HEK293 (cell line): ENCODE data around the gene ANKZF1.

Experiments
- CTCF ChIA-PET: fragments of 350-600 bp; formaldehyde crosslinking; extraction: SDS; loops from one replicate; lab custom pipeline; 2021; ENCODE audit warnings: antibody characterized with exemption; lab: Yijun Ruan, JAX
- POLR2A ChIA-PET: fragments of 300-600 bp; formaldehyde crosslinking; extraction: SDS; loops from one replicate; lab custom pipeline; 2020; ENCODE audit warnings: antibody characterized with exemption, inconsistent platforms; lab: Yijun Ruan, JAX
- H3K27ac ChIP-seq: fragments of 200-500 bp; sonication (Bioruptor generic); 2 replicates; pipeline ENCODE4 v1.5.1; 2014; ENCODE audit warnings: low read depth, low read length, control low read depth, inconsistent platforms; ENCODE audit errors: extremely low read depth
- H3K36me3 ChIP-seq, 2 experiments: fragments of 200-500 bp in 1 of 2; sonication (Bioruptor generic) in 1 of 2; 1 replicate in 1 of 2; 2 replicates in 1 of 2; pipeline ENCODE4 v1.5.1; 2014 to 2017; ENCODE audit warnings: inconsistent platforms in 2 of 2, low read length in 2 of 2; ENCODE audit not compliant: control insufficient read depth in 2 of 2, insufficient read depth in 1 of 2
- H3K4me1 ChIP-seq: fragments of 200-500 bp; sonication (Bioruptor generic); 2 replicates; pipeline ENCODE4 v1.5.1; 2014; ENCODE audit warnings: mild to moderate bottlenecking, low read length, inconsistent platforms; ENCODE audit not compliant: control insufficient read depth, insufficient read depth
- H3K4me3 ChIP-seq: 2 replicates; pipeline ENCODE4 v1.5.1; 2011; ENCODE audit warnings: low read depth, mild to moderate bottlenecking, control low read depth, low read length, moderate library complexity
- H3K9me3 ChIP-seq: fragments of 200-500 bp; sonication (Bioruptor generic); 2 replicates; pipeline ENCODE4 v1.5.1; 2014; ENCODE audit warnings: low read depth, low read length, inconsistent platforms; ENCODE audit not compliant: control insufficient read depth, insufficient read depth
- TSHZ1 ChIP-seq: fragments of 450-650 bp; formaldehyde crosslinking; IDR thresholded peaks from 2 replicates; pipeline ENCODE4 v1.5.1; 2016; ENCODE audit warnings: missing biosample characterization, missing genetic modification characterization, borderline replicate concordance
- ZBTB8A ChIP-seq: fragments of 450-650 bp; formaldehyde crosslinking; IDR thresholded peaks from 2 replicates; pipeline ENCODE4 v1.5.1; 2016; ENCODE audit warnings: missing biosample characterization, missing genetic modification characterization
- ZNF140 ChIP-seq: fragments of 450-650 bp; formaldehyde crosslinking; IDR thresholded peaks from 2 replicates; pipeline ENCODE4 v1.5.1; 2016; ENCODE audit warnings: missing biosample characterization, missing genetic modification characterization
- ZNF341 ChIP-seq: fragments of 450-650 bp; formaldehyde crosslinking; IDR thresholded peaks from 2 replicates; pipeline ENCODE4; 2016; ENCODE audit warnings: low read depth, missing biosample characterization, missing genetic modification characterization
- ZNF426 ChIP-seq: fragments of 450-650 bp; formaldehyde crosslinking; IDR thresholded peaks from 2 replicates; pipeline ENCODE4 v1.5.1; 2017; ENCODE audit warnings: missing biosample characterization, missing genetic modification characterization, mild to moderate bottlenecking, inconsistent platforms, moderate library complexity
- ZNF560 ChIP-seq: fragments of 450-650 bp; formaldehyde crosslinking; IDR thresholded peaks from 2 replicates; pipeline ENCODE4 v1.5.1; 2017; ENCODE audit warnings: missing biosample characterization, missing genetic modification characterization, borderline replicate concordance
- ZNF623 ChIP-seq: fragments of 450-650 bp; formaldehyde crosslinking; IDR thresholded peaks from 2 replicates; pipeline ENCODE4 v1.5.1; 2016; ENCODE audit warnings: missing biosample characterization, missing genetic modification characterization
- ZNF624 ChIP-seq: fragments of 450-650 bp; formaldehyde crosslinking; IDR thresholded peaks from 2 replicates; pipeline ENCODE4 v1.5.1; 2017; ENCODE audit warnings: missing biosample characterization, missing genetic modification characterization
- TF ChIP-seq, protein P1 (sequence below): fragments of 450-650 bp; formaldehyde crosslinking; conservative IDR thresholded peaks from 2 replicates; pipeline ENCODE4 v1.5.1; 2016; ENCODE audit warnings: low read depth, missing biosample characterization, missing genetic modification characterization
- TF ChIP-seq, protein P2 (sequence below): fragments of 450-650 bp; formaldehyde crosslinking; IDR thresholded peaks from 2 replicates; pipeline ENCODE4 v1.5.1; 2017; ENCODE audit warnings: missing biosample characterization, missing genetic modification characterization
- TF ChIP-seq, protein P3 (sequence below): fragments of 450-650 bp; formaldehyde crosslinking; IDR thresholded peaks from 2 replicates; pipeline ENCODE4 v1.5.1; 2016; ENCODE audit warnings: missing biosample characterization, missing genetic modification characterization
- TF ChIP-seq, protein P4 (sequence below): fragments of 450-650 bp; formaldehyde crosslinking; conservative IDR thresholded peaks from 2 replicates; pipeline ENCODE4 v1.5.1; 2016; ENCODE audit warnings: low read depth, missing biosample characterization, missing genetic modification characterization

The ANKZF1 gene

GRCh38 chr2:219258942-219259341, 29.3 kb downstream of the ANKZF1 start (continued):
- TF ChIP-seq, protein P1, sequence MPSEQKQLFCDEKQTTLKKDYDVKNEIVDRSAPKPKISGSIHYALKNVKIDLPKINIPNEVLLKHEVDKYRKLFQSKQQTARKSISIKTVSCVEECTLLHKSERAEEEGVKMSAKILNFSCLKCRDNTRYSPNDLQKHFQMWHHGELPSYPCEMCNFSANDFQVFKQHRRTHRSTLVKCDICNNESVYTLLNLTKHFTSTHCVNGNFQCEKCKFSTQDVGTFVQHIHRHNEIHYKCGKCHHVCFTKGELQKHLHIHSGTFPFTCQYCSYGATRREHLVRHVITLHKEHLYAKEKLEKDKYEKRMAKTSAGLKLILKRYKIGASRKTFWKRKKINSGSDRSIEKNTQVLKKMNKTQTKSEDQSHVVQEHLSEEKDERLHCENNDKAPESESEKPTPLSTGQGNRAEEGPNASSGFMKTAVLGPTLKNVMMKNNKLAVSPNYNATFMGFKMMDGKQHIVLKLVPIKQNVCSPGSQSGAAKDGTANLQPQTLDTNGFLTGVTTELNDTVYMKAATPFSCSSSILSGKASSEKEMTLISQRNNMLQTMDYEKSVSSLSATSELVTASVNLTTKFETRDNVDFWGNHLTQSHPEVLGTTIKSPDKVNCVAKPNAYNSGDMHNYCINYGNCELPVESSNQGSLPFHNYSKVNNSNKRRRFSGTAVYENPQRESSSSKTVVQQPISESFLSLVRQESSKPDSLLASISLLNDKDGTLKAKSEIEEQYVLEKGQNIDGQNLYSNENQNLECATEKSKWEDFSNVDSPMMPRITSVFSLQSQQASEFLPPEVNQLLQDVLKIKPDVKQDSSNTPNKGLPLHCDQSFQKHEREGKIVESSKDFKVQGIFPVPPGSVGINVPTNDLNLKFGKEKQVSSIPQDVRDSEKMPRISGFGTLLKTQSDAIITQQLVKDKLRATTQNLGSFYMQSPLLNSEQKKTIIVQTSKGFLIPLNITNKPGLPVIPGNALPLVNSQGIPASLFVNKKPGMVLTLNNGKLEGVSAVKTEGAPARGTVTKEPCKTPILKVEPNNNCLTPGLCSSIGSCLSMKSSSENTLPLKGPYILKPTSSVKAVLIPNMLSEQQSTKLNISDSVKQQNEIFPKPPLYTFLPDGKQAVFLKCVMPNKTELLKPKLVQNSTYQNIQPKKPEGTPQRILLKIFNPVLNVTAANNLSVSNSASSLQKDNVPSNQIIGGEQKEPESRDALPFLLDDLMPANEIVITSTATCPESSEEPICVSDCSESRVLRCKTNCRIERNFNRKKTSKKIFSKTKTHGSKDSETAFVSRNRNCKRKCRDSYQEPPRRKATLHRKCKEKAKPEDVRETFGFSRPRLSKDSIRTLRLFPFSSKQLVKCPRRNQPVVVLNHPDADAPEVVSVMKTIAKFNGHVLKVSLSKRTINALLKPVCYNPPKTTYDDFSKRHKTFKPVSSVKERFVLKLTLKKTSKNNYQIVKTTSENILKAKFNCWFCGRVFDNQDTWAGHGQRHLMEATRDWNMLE (tag by site-specific recombination): peak; percentile 73
- TF ChIP-seq ZNF560 (0 out of 2 replicates have a peak, but pooled peaks have one; percentile 45), ZNF623 (tag by site-specific recombination) (peak; percentile 46), ZNF140 (peak; percentile 45; the same call in 1 of the 2 replicates), ZNF426 (tag by site-specific recombination) (peak; percentile 64), ZBTB8A (tag by site-specific recombination) (peak; percentile 30; the same call in 1 of the 2 replicates)
- TF ChIP-seq, all 188 proteins: peak for 10; not testable (repeated sequence) for 178

DNA sequence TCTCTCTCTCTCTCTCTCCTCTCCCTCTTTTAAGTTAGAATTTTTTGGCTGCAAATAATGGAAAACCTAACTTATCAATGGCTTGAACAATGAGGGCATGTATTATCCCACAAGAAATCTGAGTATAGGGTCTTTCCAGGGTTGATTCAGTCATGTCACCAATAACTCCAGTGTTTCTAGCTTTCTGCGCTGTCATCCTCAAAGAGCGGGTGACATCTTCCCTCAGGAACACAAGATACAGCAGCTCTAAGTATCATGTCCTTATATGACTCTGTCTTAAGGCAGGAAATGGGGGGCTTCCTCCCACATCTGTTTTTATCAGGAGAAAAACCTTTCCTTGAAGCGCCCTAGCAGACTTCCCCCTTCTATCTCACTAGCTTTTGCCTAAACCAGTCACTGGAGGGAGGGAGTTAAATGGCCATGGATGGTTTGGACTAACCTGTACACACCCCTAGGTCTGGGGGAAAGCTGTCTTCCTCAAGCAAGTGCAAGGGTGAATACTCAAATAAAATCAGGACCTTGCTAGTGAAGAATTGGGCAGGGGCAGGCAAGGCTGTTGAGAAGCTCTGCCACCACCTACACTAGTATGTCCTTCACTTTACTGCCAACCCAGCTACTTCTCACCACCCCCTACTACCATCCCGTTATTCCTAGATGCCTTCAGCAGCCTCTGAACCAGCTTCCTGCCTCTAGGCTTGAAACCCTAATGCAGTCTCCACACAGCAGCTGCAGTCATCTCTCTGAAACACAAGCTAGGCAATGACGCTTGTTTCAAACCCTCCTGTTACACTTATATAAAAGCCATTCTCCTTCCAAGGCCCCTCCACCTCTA, 31.6 kb downstream of the ANKZF1 start:
- POLR2A ChIA-PET: interaction anchor here (0.9 to 1.4 kb wide), 2 partner anchors 12 to 17 kb away, joined by 3 to 6 read pairs; no protein-coding TSS in a partner anchor
- H3K27ac ChIP-seq: no peak overlapping the region
- TF ChIP-seq TSHZ1 (tag by site-specific recombination) (no peak), ZNF624 (tag by site-specific recombination) (no peak), ZNF341 (tag by site-specific recombination) (peak; percentile 84)
- TF ChIP-seq, protein P2, sequence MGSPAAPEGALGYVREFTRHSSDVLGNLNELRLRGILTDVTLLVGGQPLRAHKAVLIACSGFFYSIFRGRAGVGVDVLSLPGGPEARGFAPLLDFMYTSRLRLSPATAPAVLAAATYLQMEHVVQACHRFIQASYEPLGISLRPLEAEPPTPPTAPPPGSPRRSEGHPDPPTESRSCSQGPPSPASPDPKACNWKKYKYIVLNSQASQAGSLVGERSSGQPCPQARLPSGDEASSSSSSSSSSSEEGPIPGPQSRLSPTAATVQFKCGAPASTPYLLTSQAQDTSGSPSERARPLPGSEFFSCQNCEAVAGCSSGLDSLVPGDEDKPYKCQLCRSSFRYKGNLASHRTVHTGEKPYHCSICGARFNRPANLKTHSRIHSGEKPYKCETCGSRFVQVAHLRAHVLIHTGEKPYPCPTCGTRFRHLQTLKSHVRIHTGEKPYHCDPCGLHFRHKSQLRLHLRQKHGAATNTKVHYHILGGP: no peak
- TF ChIP-seq, protein P3, sequence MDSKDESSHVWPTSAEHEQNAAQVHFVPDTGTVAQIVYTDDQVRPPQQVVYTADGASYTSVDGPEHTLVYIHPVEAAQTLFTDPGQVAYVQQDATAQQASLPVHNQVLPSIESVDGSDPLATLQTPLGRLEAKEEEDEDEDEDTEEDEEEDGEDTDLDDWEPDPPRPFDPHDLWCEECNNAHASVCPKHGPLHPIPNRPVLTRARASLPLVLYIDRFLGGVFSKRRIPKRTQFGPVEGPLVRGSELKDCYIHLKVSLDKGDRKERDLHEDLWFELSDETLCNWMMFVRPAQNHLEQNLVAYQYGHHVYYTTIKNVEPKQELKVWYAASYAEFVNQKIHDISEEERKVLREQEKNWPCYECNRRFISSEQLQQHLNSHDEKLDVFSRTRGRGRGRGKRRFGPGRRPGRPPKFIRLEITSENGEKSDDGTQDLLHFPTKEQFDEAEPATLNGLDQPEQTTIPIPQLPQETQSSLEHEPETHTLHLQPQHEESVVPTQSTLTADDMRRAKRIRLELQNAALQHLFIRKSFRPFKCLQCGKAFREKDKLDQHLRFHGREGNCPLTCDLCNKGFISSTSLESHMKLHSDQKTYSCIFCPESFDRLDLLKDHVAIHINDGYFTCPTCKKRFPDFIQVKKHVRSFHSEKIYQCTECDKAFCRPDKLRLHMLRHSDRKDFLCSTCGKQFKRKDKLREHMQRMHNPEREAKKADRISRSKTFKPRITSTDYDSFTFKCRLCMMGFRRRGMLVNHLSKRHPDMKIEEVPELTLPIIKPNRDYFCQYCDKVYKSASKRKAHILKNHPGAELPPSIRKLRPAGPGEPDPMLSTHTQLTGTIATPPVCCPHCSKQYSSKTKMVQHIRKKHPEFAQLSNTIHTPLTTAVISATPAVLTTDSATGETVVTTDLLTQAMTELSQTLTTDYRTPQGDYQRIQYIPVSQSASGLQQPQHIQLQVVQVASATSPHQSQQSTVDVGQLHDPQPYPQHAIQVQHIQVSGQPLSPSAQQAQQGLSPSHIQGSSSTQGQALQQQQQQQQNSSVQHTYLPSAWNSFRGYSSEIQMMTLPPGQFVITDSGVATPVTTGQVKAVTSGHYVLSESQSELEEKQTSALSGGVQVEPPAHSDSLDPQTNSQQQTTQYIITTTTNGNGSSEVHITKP (tag by site-specific recombination): peak; percentile 89
- TF ChIP-seq, protein P4, sequence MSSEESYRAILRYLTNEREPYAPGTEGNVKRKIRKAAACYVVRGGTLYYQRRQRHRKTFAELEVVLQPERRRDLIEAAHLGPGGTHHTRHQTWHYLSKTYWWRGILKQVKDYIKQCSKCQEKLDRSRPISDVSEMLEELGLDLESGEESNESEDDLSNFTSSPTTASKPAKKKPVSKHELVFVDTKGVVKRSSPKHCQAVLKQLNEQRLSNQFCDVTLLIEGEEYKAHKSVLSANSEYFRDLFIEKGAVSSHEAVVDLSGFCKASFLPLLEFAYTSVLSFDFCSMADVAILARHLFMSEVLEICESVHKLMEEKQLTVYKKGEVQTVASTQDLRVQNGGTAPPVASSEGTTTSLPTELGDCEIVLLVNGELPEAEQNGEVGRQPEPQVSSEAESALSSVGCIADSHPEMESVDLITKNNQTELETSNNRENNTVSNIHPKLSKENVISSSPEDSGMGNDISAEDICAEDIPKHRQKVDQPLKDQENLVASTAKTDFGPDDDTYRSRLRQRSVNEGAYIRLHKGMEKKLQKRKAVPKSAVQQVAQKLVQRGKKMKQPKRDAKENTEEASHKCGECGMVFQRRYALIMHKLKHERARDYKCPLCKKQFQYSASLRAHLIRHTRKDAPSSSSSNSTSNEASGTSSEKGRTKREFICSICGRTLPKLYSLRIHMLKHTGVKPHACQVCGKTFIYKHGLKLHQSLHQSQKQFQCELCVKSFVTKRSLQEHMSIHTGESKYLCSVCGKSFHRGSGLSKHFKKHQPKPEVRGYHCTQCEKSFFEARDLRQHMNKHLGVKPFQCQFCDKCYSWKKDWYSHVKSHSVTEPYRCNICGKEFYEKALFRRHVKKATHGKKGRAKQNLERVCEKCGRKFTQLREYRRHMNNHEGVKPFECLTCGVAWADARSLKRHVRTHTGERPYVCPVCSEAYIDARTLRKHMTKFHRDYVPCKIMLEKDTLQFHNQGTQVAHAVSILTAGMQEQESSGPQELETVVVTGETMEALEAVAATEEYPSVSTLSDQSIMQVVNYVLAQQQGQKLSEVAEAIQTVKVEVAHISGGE (tag by site-specific recombination): no peak
- TF ChIP-seq, all 188 proteins: peak for 2
- H3K9me3 ChIP-seq: no peaks in the 10 kb centered on the region
- H3K4me1 ChIP-seq: no peaks in the 10 kb centered on the region; the same call in 1 of the 2 replicates
- CTCF ChIA-PET: interaction anchor here (0.6 to 2.4 kb wide), 7 partner anchors 17 to 459 kb away, joined by 3 to 18 read pairs (median 5); partner anchors contain the start of genes ANKZF1 and DNAJB2
- H3K4me3 ChIP-seq: no peak overlapping the region
- no peaks in the 10 kb centered on the region for H3K36me3 ChIP-seq
